Measurements from ENCODE around the gene NOP14.

Gene NOP14

GRCh38 chr4:2930758-2931511, 32.3 kb downstream of the NOP14 start:
- no peak overlapping the region for H3K4me3 ChIP-seq (ENCODE audit: low read depth, low read length)
- DNase-seq: no peak
- peaks cover 4% of the 10 kb centered on the region for H3K4me1 ChIP-seq
- TF ChIP-seq, protein P1, sequence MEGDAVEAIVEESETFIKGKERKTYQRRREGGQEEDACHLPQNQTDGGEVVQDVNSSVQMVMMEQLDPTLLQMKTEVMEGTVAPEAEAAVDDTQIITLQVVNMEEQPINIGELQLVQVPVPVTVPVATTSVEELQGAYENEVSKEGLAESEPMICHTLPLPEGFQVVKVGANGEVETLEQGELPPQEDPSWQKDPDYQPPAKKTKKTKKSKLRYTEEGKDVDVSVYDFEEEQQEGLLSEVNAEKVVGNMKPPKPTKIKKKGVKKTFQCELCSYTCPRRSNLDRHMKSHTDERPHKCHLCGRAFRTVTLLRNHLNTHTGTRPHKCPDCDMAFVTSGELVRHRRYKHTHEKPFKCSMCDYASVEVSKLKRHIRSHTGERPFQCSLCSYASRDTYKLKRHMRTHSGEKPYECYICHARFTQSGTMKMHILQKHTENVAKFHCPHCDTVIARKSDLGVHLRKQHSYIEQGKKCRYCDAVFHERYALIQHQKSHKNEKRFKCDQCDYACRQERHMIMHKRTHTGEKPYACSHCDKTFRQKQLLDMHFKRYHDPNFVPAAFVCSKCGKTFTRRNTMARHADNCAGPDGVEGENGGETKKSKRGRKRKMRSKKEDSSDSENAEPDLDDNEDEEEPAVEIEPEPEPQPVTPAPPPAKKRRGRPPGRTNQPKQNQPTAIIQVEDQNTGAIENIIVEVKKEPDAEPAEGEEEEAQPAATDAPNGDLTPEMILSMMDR (IDR thresholded peaks at IDR 0.05; ENCODE audit: low read depth, low read length): peak; percentile 29
- no peaks in the 10 kb centered on the region for H3K9me3 ChIP-seq
- H3K27me3 ChIP-seq: no peaks in the 10 kb centered on the region
- peaks cover 42% of the 10 kb centered on the region for H3K36me3 ChIP-seq

DNA sequence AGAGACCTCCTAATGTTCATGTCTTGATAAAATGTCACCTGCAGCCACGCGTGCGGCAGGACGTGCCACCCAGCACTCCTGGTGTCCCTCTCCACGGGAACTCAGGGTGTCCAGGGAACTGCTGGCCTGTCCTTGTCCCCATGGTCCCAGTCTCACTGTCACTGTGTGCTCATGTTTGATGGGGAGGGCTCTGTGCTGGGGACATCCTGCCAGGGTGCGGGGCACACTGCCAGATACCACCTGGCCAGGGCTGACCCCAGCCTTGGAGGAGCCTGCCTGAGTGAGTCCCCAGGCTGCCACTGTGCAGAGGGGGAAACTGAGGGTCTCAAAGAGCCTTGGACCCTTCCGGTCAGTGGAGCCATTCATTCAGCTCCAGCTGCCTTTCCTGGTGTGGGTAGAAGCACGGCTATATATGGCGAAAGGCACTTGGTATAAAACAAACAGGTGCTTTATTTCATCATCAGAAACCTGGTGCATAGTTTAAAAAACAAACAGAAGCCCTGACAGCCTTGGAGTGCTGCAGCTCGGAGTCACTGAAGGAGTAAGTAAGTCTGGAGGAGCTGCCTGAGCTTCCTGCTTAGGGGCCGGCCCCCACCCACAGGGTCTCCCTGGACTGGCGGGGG, 33.0 kb downstream of the NOP14 start:
- Histone ChIP-seq H3K9me3 (no peaks in the 10 kb centered on the region), H3K36me3 (peaks cover 45% of the 10 kb centered on the region), H3K4me1 (no peaks in the 10 kb centered on the region), H3K27me3 (no peaks in the 10 kb centered on the region), H3K4me3 (ENCODE audit: low read depth, low read length) (no peak overlapping the region)
- TF ChIP-seq, protein P1 (IDR thresholded peaks at IDR 0.05; ENCODE audit: low read depth, low read length): no peak
- no peak for DNase-seq

DNA sequence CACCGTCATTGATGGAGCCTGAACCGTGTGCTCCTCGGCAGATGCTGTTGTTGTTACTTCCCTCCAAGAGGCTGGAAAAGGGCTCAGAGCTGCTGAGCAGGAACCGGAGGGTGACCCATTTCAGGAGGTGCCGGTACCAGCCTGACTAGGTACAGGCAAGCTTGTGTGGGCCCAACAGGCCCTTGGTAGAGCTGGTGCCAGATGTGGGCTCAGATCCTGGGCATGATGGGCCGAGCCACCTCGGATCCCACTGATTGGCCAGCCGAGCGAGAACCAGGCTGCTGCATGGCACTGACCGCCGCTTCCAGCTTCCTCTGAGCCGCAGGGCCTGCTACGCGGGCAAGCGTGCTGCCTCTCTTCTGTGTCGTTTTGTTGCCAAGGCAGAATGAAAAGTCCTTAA, 33.7 kb downstream of the NOP14 start:
- H3K27me3 ChIP-seq: no peaks in the 10 kb centered on the region
- TF ChIP-seq, protein P1 (IDR thresholded peaks at IDR 0.05; ENCODE audit: low read depth, low read length): no peak
- no peak overlapping the region for H3K4me3 ChIP-seq (ENCODE audit: low read depth, low read length)
- H3K36me3 ChIP-seq: peaks cover 46% of the 10 kb centered on the region
- H3K4me1 ChIP-seq: no peaks in the 10 kb centered on the region
- no peak for DNase-seq
- no peaks in the 10 kb centered on the region for H3K9me3 ChIP-seq

- TF ChIP-seq, protein P1 (IDR thresholded peaks at IDR 0.05; ENCODE audit: low read depth, low read length): no peak
- H3K4me1 ChIP-seq: no peaks in the 10 kb centered on the region
- H3K4me3 ChIP-seq (ENCODE audit: low read depth, low read length): no peak overlapping the region
- H3K36me3 ChIP-seq: peaks cover 50% of the 10 kb centered on the region
- no peaks in the 10 kb centered on the region for H3K9me3 ChIP-seq
- DNase-seq: no peak
- no peaks in the 10 kb centered on the region for H3K27me3 ChIP-seq
These were observed 34.7 kb downstream of the NOP14 start for GRCh38 chr4:2928242-2929176.

DNA sequence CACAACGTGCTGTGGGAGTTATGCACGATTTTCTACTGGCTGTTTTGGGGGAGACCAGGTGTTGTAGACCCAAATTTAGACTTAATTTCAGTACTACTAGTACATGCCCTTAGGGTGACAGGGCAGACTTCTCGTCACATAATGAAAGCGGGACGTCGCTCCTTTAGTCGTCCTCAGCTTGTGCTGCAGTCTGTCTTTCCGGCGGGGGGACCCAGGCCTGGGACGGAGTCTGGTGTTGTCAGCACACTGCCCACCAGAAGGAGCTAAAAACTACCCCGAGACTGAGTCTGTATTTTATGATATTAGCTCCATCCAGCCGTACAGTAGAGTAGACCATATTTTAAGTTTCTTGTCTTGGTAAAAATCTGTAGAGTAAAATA, 35.5 kb downstream of the NOP14 start:
- no peaks in the 10 kb centered on the region for H3K9me3 ChIP-seq
- peaks cover 51% of the 10 kb centered on the region for H3K36me3 ChIP-seq
- no peak overlapping the region for H3K4me3 ChIP-seq (ENCODE audit: low read depth, low read length)
- no peaks in the 10 kb centered on the region for H3K27me3 ChIP-seq
- H3K4me1 ChIP-seq: no peaks in the 10 kb centered on the region
- DNase-seq: no peak
- TF ChIP-seq, protein P1 (IDR thresholded peaks at IDR 0.05; ENCODE audit: low read depth, low read length): no peak
